ENCODE results near the gene HDAC9. TPM values are rescaled to one million over a fixed set of nuclear protein-coding genes. Genes with fewer than 3 reads are reported as not detected.

The HDAC9 gene
- total RNA-seq, 1 donor = 20.9 TPM

- Histone ChIP-seq H3K4me1 (ENCODE audit: insufficient read depth, low read length) (no peaks in the 10 kb centered on the region), H3K9me3 (ENCODE audit: low read depth, low read length) (peaks cover 7% of the 10 kb centered on the region), H3K4me3 (ENCODE audit: low read length) (no peak overlapping the region), H3K27me3 (ENCODE audit: insufficient read depth, low read length) (no peaks in the 10 kb centered on the region)
Observed at GRCh38 chr7:18859318-18859717, 363.8 kb downstream of the HDAC9 start.

GRCh38 chr7:18860221-18860620 is 364.7 kb downstream of the HDAC9 start:
- H3K27me3 ChIP-seq (ENCODE audit: insufficient read depth, low read length) = no peaks in the 10 kb centered on the region
- H3K9me3 ChIP-seq (ENCODE audit: low read depth, low read length) = peaks cover 7% of the 10 kb centered on the region
- no peak overlapping the region for H3K4me3 ChIP-seq (ENCODE audit: low read length)
- H3K4me1 ChIP-seq (ENCODE audit: insufficient read depth, low read length) = no peaks in the 10 kb centered on the region

GRCh38 chr7:18861514-18862118 is 366.1 kb downstream of the HDAC9 start:
- Histone ChIP-seq H3K4me1 (ENCODE audit: insufficient read depth, low read length) (no peaks in the 10 kb centered on the region), H3K9me3 (ENCODE audit: low read depth, low read length) (peaks cover 7% of the 10 kb centered on the region), H3K27me3 (ENCODE audit: insufficient read depth, low read length) (no peaks in the 10 kb centered on the region), H3K4me3 (ENCODE audit: low read length) (no peak overlapping the region)

- no peaks in the 10 kb centered on the region for H3K9me3 ChIP-seq (ENCODE audit: low read depth, low read length)
- no peak overlapping the region for H3K4me3 ChIP-seq (ENCODE audit: low read length)
- no peaks in the 10 kb centered on the region for H3K27me3 ChIP-seq (ENCODE audit: insufficient read depth, low read length)
- no peaks in the 10 kb centered on the region for H3K4me1 ChIP-seq (ENCODE audit: insufficient read depth, low read length)
Observed at GRCh38 chr7:18864967-18865366, 369.4 kb downstream of the HDAC9 start.

GRCh38 chr7:18866359-18867036 is 370.9 kb downstream of the HDAC9 start:
- no peaks in the 10 kb centered on the region for H3K4me1 ChIP-seq (ENCODE audit: insufficient read depth, low read length)
- H3K4me3 ChIP-seq (ENCODE audit: low read length) = no peak overlapping the region
- no peaks in the 10 kb centered on the region for H3K9me3 ChIP-seq (ENCODE audit: low read depth, low read length)
- no peaks in the 10 kb centered on the region for H3K27me3 ChIP-seq (ENCODE audit: insufficient read depth, low read length)

- H3K4me1 ChIP-seq (ENCODE audit: insufficient read depth, low read length) = no peaks in the 10 kb centered on the region
- H3K9me3 ChIP-seq (ENCODE audit: low read depth, low read length) = peaks cover 1% of the 10 kb centered on the region
- H3K27me3 ChIP-seq (ENCODE audit: insufficient read depth, low read length) = no peaks in the 10 kb centered on the region
- no peak overlapping the region for H3K4me3 ChIP-seq (ENCODE audit: low read length)
Observed at GRCh38 chr7:18872344-18872743, 376.8 kb downstream of the HDAC9 start.

- Histone ChIP-seq H3K4me3 (ENCODE audit: low read length) (no peak overlapping the region), H3K27me3 (ENCODE audit: insufficient read depth, low read length) (no peaks in the 10 kb centered on the region), H3K9me3 (ENCODE audit: low read depth, low read length) (peaks cover 4% of the 10 kb centered on the region), H3K4me1 (ENCODE audit: insufficient read depth, low read length) (no peaks in the 10 kb centered on the region)
Observed at GRCh38 chr7:18873734-18874336, 378.3 kb downstream of the HDAC9 start.

GRCh38 chr7:18874880-18875279 is 379.3 kb downstream of the HDAC9 start:
- Histone ChIP-seq H3K27me3 (ENCODE audit: insufficient read depth, low read length) (no peaks in the 10 kb centered on the region), H3K4me3 (ENCODE audit: low read length) (no peak overlapping the region), H3K4me1 (ENCODE audit: insufficient read depth, low read length) (no peaks in the 10 kb centered on the region), H3K9me3 (ENCODE audit: low read depth, low read length) (peaks cover 4% of the 10 kb centered on the region)

GRCh38 chr7:18877874-18878273 is 382.3 kb downstream of the HDAC9 start:
- Histone ChIP-seq H3K27me3 (ENCODE audit: insufficient read depth, low read length) (no peaks in the 10 kb centered on the region), H3K9me3 (ENCODE audit: low read depth, low read length) (peaks cover 4% of the 10 kb centered on the region), H3K4me3 (ENCODE audit: low read length) (no peak overlapping the region), H3K4me1 (ENCODE audit: insufficient read depth, low read length) (no peaks in the 10 kb centered on the region)

GRCh38 chr7:18886832-18887231 is 391.3 kb downstream of the HDAC9 start:
- Histone ChIP-seq H3K27me3 (ENCODE audit: insufficient read depth, low read length) (no peaks in the 10 kb centered on the region), H3K9me3 (ENCODE audit: low read depth, low read length) (peaks cover 4% of the 10 kb centered on the region), H3K4me3 (ENCODE audit: low read length) (no peak overlapping the region), H3K4me1 (ENCODE audit: insufficient read depth, low read length) (no peaks in the 10 kb centered on the region)

GRCh38 chr7:18889436-18889835 is 393.9 kb downstream of the HDAC9 start:
- no peaks in the 10 kb centered on the region for H3K4me1 ChIP-seq (ENCODE audit: insufficient read depth, low read length)

GRCh38 chr7:18890134-18890533 is 394.6 kb downstream of the HDAC9 start:
- no peak overlapping the region for H3K4me3 ChIP-seq (ENCODE audit: low read length)
- H3K9me3 ChIP-seq (ENCODE audit: low read depth, low read length) = peaks cover 4% of the 10 kb centered on the region
- H3K27me3 ChIP-seq (ENCODE audit: insufficient read depth, low read length) = no peaks in the 10 kb centered on the region
- H3K4me1 ChIP-seq (ENCODE audit: insufficient read depth, low read length) = no peaks in the 10 kb centered on the region

More at GRCh38 chr7:18889436-18889835, 393.9 kb downstream of the HDAC9 start:
- H3K4me3 ChIP-seq (ENCODE audit: low read length) = no peak overlapping the region
- no peaks in the 10 kb centered on the region for H3K27me3 ChIP-seq (ENCODE audit: insufficient read depth, low read length)
- H3K9me3 ChIP-seq (ENCODE audit: low read depth, low read length) = peaks cover 4% of the 10 kb centered on the region

GRCh38 chr7:18890885-18891621 is 395.5 kb downstream of the HDAC9 start:
- peaks cover 2% of the 10 kb centered on the region for H3K9me3 ChIP-seq (ENCODE audit: low read depth, low read length)
- no peak overlapping the region for H3K4me3 ChIP-seq (ENCODE audit: low read length)
- no peaks in the 10 kb centered on the region for H3K4me1 ChIP-seq (ENCODE audit: insufficient read depth, low read length)
- no peaks in the 10 kb centered on the region for H3K27me3 ChIP-seq (ENCODE audit: insufficient read depth, low read length)

- Histone ChIP-seq H3K9me3 (ENCODE audit: low read depth, low read length) (no peaks in the 10 kb centered on the region), H3K27me3 (ENCODE audit: insufficient read depth, low read length) (no peaks in the 10 kb centered on the region), H3K4me3 (ENCODE audit: low read length) (no peak overlapping the region), H3K4me1 (ENCODE audit: insufficient read depth, low read length) (no peaks in the 10 kb centered on the region)
Observed at GRCh38 chr7:18893156-18893555, 397.6 kb downstream of the HDAC9 start.

GRCh38 chr7:18894155-18894554 is 398.6 kb downstream of the HDAC9 start:
- no peaks in the 10 kb centered on the region for H3K4me1 ChIP-seq (ENCODE audit: insufficient read depth, low read length)
- H3K27me3 ChIP-seq (ENCODE audit: insufficient read depth, low read length) = no peaks in the 10 kb centered on the region
- H3K9me3 ChIP-seq (ENCODE audit: low read depth, low read length) = no peaks in the 10 kb centered on the region
- H3K4me3 ChIP-seq (ENCODE audit: low read length) = no peak overlapping the region

Data from mononuclear cell (primary cell).